Peyer's patch (tissue), 4 donors: ENCODE measurements around the gene CAMSAP1. TPM values are rescaled to one million over a fixed set of nuclear protein-coding genes. Genes with fewer than 3 reads are reported as not detected.
A peak's percentile ranks its signal among the peaks of the same experiment; 100 is the strongest.

Experiments
- DNase-seq, 3 donors: peaks; one replicate each; pipeline ENCODE4 v3.0.0-alpha.2; 2017 to 2019
- H3K27ac ChIP-seq, 4 donors: fragments of 200-600 bp; sonication (generic); one replicate each; pipeline ENCODE4 v1.5.1; 2016 to 2019
- H3K27me3 ChIP-seq, 2 donors: fragments of 200-600 bp; sonication (generic); one replicate each; pipeline ENCODE4 v1.5.1; 2019
- H3K36me3 ChIP-seq, 3 donors: fragments of 200-600 bp; sonication (generic); one replicate each; pipeline ENCODE4 v1.5.1; 2016 to 2019
- H3K4me1 ChIP-seq, 4 donors: fragments of 200-600 bp; sonication (generic); one replicate each; pipeline ENCODE4 v1.5.1; 2016 to 2019
- H3K4me3 ChIP-seq, 4 donors: fragments of 200-600 bp; sonication (generic); 1 replicate in 3 of 4; 2 replicates in 1 of 4; pipeline ENCODE4 v1.5.1; 2016 to 2019; ENCODE audit warnings: mild to moderate bottlenecking in 1 of 4
- H3K9me3 ChIP-seq, 4 donors: fragments of 200-600 bp; sonication (generic); one replicate each; pipeline ENCODE4 v1.5.1; 2016 to 2019; ENCODE audit warnings: mild to moderate bottlenecking in 1 of 4
- POLR2A ChIP-seq, 2 donors: fragments of 450-650 bp; IDR thresholded peaks; one replicate each; pipeline ENCODE4 v1.5.1; 2017; ENCODE audit warnings: antibody characterized with exemption in 2 of 2, mild to moderate bottlenecking in 2 of 2, moderate library complexity in 2 of 2
- total RNA-seq, 4 donors: library from RNA; depleted of rRNA; stranded (reverse); fragments of >200 nt; gene quantifications; one replicate each; pipeline ENCODE4 v1.1.0, GENCODE V29; 2016
- TF ChIP-seq, protein P1 (sequence below), 6 experiments: fragments of 450-650 bp in 4 of 6; fragments of 200-600 bp in 2 of 6; sonication (generic) in 1 of 6; IDR thresholded peaks; one replicate each; pipeline ENCODE4 v1.5.1; 2017 to 2019; ENCODE audit warnings: antibody characterized with exemption in 6 of 6, mild to moderate bottlenecking in 3 of 6, moderate library complexity in 1 of 6

Gene CAMSAP1
- total RNA-seq, 4 donors from 2014 or later = 21.0 to 30.5 (median 24.2) TPM

DNA sequence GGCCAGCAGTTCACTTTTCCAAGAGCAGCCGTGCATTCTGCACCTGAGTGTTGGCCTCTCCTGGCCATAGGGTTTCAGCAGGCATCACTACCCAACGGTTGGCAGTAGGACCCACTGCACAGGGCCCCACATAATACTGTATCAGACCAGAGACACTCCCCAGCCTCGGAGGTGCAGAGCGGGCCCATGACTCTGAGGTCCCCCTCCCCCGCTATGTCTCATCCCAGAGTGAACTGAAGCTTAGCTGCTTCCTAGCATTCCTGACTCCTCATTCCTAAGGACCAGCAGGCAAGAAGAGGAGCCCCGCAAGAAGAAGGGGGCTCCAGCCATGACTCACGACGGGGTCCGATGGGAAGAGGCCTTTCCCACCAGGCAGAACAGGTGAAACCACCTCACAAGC is 67.2 kb downstream of the CAMSAP1 start:
- H3K4me1 ChIP-seq = no peaks in the 10 kb centered on the region
- no peaks in the 10 kb centered on the region for H3K27me3 ChIP-seq
- no peak overlapping the region for H3K4me3 ChIP-seq
- no peak for DNase-seq
- TF ChIP-seq, protein P1, sequence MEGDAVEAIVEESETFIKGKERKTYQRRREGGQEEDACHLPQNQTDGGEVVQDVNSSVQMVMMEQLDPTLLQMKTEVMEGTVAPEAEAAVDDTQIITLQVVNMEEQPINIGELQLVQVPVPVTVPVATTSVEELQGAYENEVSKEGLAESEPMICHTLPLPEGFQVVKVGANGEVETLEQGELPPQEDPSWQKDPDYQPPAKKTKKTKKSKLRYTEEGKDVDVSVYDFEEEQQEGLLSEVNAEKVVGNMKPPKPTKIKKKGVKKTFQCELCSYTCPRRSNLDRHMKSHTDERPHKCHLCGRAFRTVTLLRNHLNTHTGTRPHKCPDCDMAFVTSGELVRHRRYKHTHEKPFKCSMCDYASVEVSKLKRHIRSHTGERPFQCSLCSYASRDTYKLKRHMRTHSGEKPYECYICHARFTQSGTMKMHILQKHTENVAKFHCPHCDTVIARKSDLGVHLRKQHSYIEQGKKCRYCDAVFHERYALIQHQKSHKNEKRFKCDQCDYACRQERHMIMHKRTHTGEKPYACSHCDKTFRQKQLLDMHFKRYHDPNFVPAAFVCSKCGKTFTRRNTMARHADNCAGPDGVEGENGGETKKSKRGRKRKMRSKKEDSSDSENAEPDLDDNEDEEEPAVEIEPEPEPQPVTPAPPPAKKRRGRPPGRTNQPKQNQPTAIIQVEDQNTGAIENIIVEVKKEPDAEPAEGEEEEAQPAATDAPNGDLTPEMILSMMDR (IDR thresholded peaks at IDR 0.05) = no peak
- no peak for TF ChIP-seq POLR2A (IDR thresholded peaks at IDR 0.05)
- H3K27ac ChIP-seq = no peak overlapping the region
- H3K36me3 ChIP-seq = no peaks in the 10 kb centered on the region
- H3K9me3 ChIP-seq = no peaks in the 10 kb centered on the region

DNA sequence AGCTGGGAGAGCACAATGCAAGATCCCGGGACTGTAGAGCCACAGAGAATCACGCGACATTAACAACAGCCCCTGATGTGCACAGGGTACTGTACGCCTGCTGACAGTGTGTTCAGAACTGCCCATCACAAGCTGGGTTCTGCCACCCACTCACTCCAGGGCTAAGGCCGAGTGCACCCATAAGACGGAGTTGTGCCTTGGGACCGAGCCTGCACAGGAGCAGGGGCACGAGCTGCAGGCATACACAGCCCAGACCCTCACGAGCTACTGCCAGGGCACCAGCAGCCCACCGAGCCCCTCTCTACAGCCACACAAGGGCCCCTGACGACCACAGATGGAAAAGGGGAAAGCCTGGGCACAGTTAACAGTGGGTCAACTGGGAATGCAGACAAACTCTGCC is 67.8 kb downstream of the CAMSAP1 start:
- H3K9me3 ChIP-seq = no peaks in the 10 kb centered on the region
- no peaks in the 10 kb centered on the region for H3K36me3 ChIP-seq
- no peak overlapping the region for H3K4me3 ChIP-seq
- no peak for DNase-seq
- H3K4me1 ChIP-seq = no peaks in the 10 kb centered on the region
- no peak for TF ChIP-seq POLR2A (IDR thresholded peaks at IDR 0.05)
- TF ChIP-seq, protein P1 (IDR thresholded peaks at IDR 0.05) = no peak
- H3K27ac ChIP-seq = no peak overlapping the region
- H3K27me3 ChIP-seq = no peaks in the 10 kb centered on the region

DNA sequence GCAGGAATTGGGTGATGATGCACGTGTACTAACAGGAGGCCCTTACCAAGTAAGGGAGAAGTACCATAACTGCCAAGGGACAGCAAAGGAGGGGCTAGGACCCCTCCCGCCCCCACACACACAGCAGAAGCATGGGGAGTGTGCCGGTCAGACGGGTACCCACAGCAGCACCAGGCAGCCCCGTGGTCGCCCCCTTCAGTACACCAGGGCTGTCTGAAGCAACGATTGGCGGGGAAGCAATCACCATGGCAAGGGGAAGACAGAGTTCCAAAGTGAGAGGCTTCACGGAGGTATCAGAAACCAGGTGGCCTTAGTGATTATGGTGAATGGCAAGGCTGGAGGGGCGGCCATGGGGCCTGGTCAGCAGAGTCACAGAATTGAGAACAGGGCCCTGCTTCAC is 72.2 kb downstream of the CAMSAP1 start:
- H3K4me3 ChIP-seq = no peak overlapping the region
- H3K27me3 ChIP-seq = no peaks in the 10 kb centered on the region
- DNase-seq = peak in 1 of 3 donors; percentile 17
- H3K9me3 ChIP-seq = no peaks in the 10 kb centered on the region
- TF ChIP-seq, protein P1 (IDR thresholded peaks at IDR 0.05) = no peak
- no peak for TF ChIP-seq POLR2A (IDR thresholded peaks at IDR 0.05)
- H3K27ac ChIP-seq = no peak overlapping the region
- H3K36me3 ChIP-seq = no peaks in the 10 kb centered on the region
- H3K4me1 ChIP-seq = no peaks in the 10 kb centered on the region

DNA sequence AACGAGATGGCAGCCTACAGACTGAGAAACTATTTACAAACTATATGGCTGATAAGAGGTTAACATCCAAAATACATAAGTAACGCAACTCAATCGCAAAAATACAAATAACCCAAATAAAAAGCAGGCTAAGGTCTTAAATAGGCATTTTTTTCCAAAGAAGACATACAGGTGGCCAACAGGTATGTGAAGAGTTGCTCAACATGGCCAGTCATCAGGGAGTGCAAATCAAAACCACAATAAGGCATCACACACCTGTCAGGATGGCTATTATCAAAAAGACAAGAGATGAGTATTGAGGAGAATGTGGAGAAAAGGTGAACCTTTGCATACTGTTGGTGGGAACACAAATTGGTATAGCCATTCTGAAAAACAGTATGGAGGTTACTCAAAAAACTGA is 73.5 kb downstream of the CAMSAP1 start:
- Histone ChIP-seq H3K36me3 (no peaks in the 10 kb centered on the region), H3K27ac (no peak overlapping the region), H3K4me3 (no peak overlapping the region), H3K27me3 (no peaks in the 10 kb centered on the region), H3K4me1 (no peaks in the 10 kb centered on the region), H3K9me3 (peaks cover 0 to 6% (median 0%) of the 10 kb centered on the region in 4 donors)
- DNase-seq = no peak
- TF ChIP-seq POLR2A (IDR thresholded peaks at IDR 0.05) = no peak

DNA sequence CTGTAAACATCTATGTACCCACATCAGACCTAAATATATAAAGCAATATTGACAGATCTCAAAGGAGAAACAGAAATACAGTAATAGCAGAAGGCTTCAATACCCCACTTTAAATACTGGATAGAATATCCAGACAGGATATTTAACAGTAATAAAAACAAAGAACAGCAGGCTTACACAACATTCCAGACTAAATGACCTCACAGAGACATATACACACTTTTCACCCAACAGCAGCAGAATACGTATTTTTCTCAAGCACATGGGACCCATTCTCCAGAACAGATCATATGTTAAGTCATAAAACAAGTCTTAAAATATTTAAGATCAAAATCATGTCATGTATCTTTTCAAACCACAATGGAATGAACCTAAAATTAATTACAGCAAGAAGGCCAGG is 76.8 kb downstream of the CAMSAP1 start:
- H3K4me1 ChIP-seq = no peaks in the 10 kb centered on the region
- no peak for TF ChIP-seq POLR2A (IDR thresholded peaks at IDR 0.05)
- TF ChIP-seq, protein P1 (IDR thresholded peaks at IDR 0.05) = no peak
- peaks cover 0 to 11% (median 0%) of the 10 kb centered on the region in 3 donors for H3K36me3 ChIP-seq
- peaks cover 0 to 6% (median 2%) of the 10 kb centered on the region in 4 donors for H3K9me3 ChIP-seq
- H3K4me3 ChIP-seq = no peak overlapping the region
- H3K27me3 ChIP-seq = no peaks in the 10 kb centered on the region
- no peak for DNase-seq
- no peak overlapping the region for H3K27ac ChIP-seq

DNA sequence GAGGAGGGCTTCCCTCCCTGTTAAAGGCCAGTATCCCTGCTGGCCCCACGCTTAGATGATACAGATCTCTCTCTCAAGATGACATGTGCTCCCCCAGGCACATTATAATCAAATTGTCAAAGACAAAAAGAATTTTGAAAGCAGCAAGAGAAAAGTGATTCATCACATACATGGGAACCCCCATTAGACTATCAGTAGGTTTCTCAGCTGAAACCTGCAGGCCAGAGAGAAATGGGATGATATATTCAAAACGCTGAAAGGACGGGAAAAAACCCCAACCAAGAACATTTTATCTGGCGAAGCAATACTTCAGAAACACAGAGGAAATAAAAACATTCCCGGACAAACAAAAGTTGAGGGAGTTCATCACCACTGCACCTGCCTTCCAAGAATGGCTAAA is 78.7 kb downstream of the CAMSAP1 start:
- H3K27me3 ChIP-seq = no peaks in the 10 kb centered on the region
- H3K27ac ChIP-seq = no peak overlapping the region
- peaks cover 0 to 24% (median 0%) of the 10 kb centered on the region in 3 donors for H3K36me3 ChIP-seq
- no peak overlapping the region for H3K4me3 ChIP-seq
- DNase-seq = no peak
- H3K9me3 ChIP-seq = peaks cover 0 to 6% (median 2%) of the 10 kb centered on the region in 4 donors
- TF ChIP-seq POLR2A (IDR thresholded peaks at IDR 0.05) = no peak
- TF ChIP-seq, protein P1 (IDR thresholded peaks at IDR 0.05) = no peak
- no peaks in the 10 kb centered on the region for H3K4me1 ChIP-seq
